HG03108 (cell line): ENCODE measurements around the gene NPIPA2.
"Not testable (repeated sequence)": the region's sequence is repeated elsewhere in the genome, so short reads cannot be mapped to it uniquely, and the experiment has no call there.

Experiments
- ATAC-seq: cut with Tn5 transposase; IDR thresholded peaks from one replicate; pipeline ENCODE4 v1.9.1; 2021; ENCODE audit warnings: moderate library complexity; ENCODE audit not compliant: unreplicated experiment

Gene NPIPA2

GRCh38 chr16:14742273-14743128 is at the start of gene NPIPA2:
Gene NPIPA2, plus strand, starts transcription at chr16:14742533. Its CDS starts 5,533 bp downstream, at chr16:14748066.
- peak; percentile 99 for ATAC-seq

GRCh38 chr16:14694129-14694528 is 48.2 kb upstream of the NPIPA2 start, which contains the start of gene PLA2G10:
Gene PLA2G10, minus strand, starts transcription at chr16:14694308. Its CDS starts 79 bp downstream, at chr16:14694229.
- not testable (repeated sequence) for ATAC-seq

- not testable (repeated sequence) for ATAC-seq
Measured at GRCh38 chr16:14701859-14702258, 40.5 kb upstream of the NPIPA2 start.

- not testable (repeated sequence) for ATAC-seq
Measured at GRCh38 chr16:14702672-14703071, 39.7 kb upstream of the NPIPA2 start.

GRCh38 chr16:14703156-14704011 is 38.9 kb upstream of the NPIPA2 start, which contains the start of gene NPIPA3:
Gene NPIPA3, plus strand, starts transcription at chr16:14703411. Its CDS starts 5,533 bp downstream, at chr16:14708944.
- peak; percentile 99 for ATAC-seq

- not testable (repeated sequence) for ATAC-seq
Measured at GRCh38 chr16:14733233-14733632, 9.1 kb upstream of the NPIPA2 start.

- ATAC-seq, result not testable (repeated sequence)
Measured at GRCh38 chr16:14740832-14741385, 1.4 kb upstream of the NPIPA2 start.

- peak; percentile 3 for ATAC-seq
Measured at GRCh38 chr16:14741794-14742193, 539 bp upstream of the NPIPA2 start.

GRCh38 chr16:14773654-14774053 is 31.3 kb downstream of the NPIPA2 start:
- not testable (repeated sequence) for ATAC-seq

- not testable (repeated sequence) for ATAC-seq
Measured at GRCh38 chr16:14775624-14776023, 33.3 kb downstream of the NPIPA2 start.

GRCh38 chr16:14776763-14777162 is 34.4 kb downstream of the NPIPA2 start:
- not testable (repeated sequence) for ATAC-seq

- not testable (repeated sequence) for ATAC-seq
Measured at GRCh38 chr16:14779368-14779877, 37.1 kb downstream of the NPIPA2 start.

- not testable (repeated sequence) for ATAC-seq
Measured at GRCh38 chr16:14786180-14786579, 43.8 kb downstream of the NPIPA2 start.

GRCh38 chr16:14789577-14789976 is 47.2 kb downstream of the NPIPA2 start:
- ATAC-seq, result not testable (repeated sequence)

GRCh38 chr16:14790320-14790956 is 48.1 kb downstream of the NPIPA2 start:
- not testable (repeated sequence) for ATAC-seq

GRCh38 chr16:14792914-14793313 is 50.6 kb downstream of the NPIPA2 start:
- not testable (repeated sequence) for ATAC-seq

- ATAC-seq, result not testable (repeated sequence)
Measured at GRCh38 chr16:14797558-14797957, 55.2 kb downstream of the NPIPA2 start.

GRCh38 chr16:14803577-14803976 is 61.2 kb downstream of the NPIPA2 start:
- not testable (repeated sequence) for ATAC-seq

GRCh38 chr16:14807184-14807678 is 64.9 kb downstream of the NPIPA2 start:
- not testable (repeated sequence) for ATAC-seq

GRCh38 chr16:14813890-14814289 is 71.6 kb downstream of the NPIPA2 start:
- ATAC-seq, result not testable (repeated sequence)
